ENCODE results near the gene MKI67. TPM values are rescaled to one million over a fixed set of nuclear protein-coding genes. Genes with fewer than 3 reads are reported as not detected.
A peak's percentile ranks its signal among the peaks of the same experiment; 100 is the strongest.

MKI67 gene
- total RNA-seq, 4 donors from 2014 or later: 5.6 to 13.0 (median 8.9) TPM

DNA sequence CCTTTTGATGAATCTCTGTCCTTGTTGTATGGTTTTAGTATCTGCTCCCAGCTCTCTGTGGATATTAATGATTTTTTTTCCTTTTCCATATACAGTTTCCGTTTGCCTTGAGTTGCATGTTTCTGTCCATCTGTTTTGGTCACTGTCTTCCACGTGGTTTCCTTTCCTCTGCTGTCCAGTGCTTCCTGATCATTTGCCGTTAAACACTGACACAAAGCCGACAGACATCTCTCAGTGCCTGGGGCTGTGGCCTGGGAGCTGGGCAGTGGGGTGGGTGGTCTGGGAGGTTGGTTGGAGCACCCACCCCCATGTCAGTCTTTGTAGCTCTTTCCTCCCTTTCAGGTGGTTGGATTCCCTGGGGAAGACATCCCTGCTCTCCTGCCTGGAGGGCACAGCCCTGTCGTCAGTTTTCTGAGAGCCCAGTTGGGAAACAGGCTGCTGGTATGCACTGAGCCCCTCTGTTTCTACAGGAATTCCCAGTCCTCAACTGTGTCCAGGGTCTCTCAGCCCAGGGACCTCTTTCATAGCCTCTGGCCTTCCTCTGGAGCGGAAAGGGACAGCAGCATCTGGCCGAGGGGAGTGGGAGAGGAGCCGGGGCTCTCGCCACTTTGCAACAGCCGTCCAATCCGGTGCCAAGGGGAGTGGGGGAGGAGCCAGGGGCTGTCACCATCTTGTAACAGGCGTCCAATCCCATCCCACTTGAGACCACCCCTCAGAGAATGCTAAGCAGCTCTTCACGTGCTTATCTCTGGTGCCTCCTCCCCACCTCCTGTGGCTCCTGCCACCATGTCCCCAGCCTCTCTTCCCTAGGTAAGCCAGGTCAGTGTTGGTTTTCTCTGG, 26.7 kb upstream of the MKI67 start:
- Histone ChIP-seq H3K36me3 (no peaks in the 10 kb centered on the region), H3K9me3 (no peaks in the 10 kb centered on the region), H3K27ac (no peak overlapping the region), H3K27me3 (peaks cover 41% of the 10 kb centered on the region), H3K4me3 (no peak overlapping the region), H3K4me1 (peaks cover 13% of the 10 kb centered on the region)
- 46% methylated on average over 6 of the region's 13 CpGs for WGBS
- DNase-seq (ENCODE audit: low spot score in 2 of 2): peak in 1 of 2 donors; percentile 76
- TF ChIP-seq POLR2A (IDR thresholded peaks at IDR 0.05) (no peak), EP300 (IDR thresholded peaks at IDR 0.05) (no peak), POLR2AphosphoS5 (IDR thresholded peaks at IDR 0.05) (no peak)
- TF ChIP-seq, protein P1, sequence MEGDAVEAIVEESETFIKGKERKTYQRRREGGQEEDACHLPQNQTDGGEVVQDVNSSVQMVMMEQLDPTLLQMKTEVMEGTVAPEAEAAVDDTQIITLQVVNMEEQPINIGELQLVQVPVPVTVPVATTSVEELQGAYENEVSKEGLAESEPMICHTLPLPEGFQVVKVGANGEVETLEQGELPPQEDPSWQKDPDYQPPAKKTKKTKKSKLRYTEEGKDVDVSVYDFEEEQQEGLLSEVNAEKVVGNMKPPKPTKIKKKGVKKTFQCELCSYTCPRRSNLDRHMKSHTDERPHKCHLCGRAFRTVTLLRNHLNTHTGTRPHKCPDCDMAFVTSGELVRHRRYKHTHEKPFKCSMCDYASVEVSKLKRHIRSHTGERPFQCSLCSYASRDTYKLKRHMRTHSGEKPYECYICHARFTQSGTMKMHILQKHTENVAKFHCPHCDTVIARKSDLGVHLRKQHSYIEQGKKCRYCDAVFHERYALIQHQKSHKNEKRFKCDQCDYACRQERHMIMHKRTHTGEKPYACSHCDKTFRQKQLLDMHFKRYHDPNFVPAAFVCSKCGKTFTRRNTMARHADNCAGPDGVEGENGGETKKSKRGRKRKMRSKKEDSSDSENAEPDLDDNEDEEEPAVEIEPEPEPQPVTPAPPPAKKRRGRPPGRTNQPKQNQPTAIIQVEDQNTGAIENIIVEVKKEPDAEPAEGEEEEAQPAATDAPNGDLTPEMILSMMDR (IDR thresholded peaks at IDR 0.05): no peak

- Histone ChIP-seq H3K27me3 (peaks cover 40% of the 10 kb centered on the region), H3K4me1 (peaks cover 17% of the 10 kb centered on the region), H3K9me3 (no peaks in the 10 kb centered on the region), H3K27ac (no peak overlapping the region), H3K4me3 (no peak overlapping the region), H3K36me3 (no peaks in the 10 kb centered on the region)
- TF ChIP-seq POLR2AphosphoS5 (IDR thresholded peaks at IDR 0.05) (no peak), POLR2A (IDR thresholded peaks at IDR 0.05) (no peak), EP300 (IDR thresholded peaks at IDR 0.05) (no peak)
- TF ChIP-seq, protein P1 (IDR thresholded peaks at IDR 0.05): no peak
- 90% methylated on average over 8 of the region's 8 CpGs for WGBS
- DNase-seq (ENCODE audit: low spot score in 2 of 2): peak in 1 of 2 donors; percentile 74
Observed at GRCh38 chr10:128151031-128151430, 24.8 kb upstream of the MKI67 start.

DNA sequence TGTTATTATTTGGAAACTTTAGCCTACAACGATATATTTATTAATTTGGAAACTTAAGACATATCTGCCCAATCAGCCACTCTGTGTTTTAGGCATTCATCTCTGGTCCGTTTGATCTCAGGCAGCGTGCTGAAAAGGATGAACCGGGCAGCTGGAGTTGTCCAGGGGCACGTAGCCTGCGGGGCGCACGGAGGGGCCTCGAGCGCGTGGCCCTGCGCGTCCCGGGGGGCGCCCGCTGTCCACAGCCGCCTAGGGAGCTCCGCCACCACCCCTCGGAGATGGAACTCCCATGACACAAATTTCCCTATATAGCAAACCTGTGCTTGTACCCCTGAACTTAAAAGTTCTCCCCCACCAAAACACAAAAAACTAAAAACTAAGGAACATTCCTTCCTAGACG, 24.3 kb upstream of the MKI67 start:
- peak overlapping the region; percentile 49 for H3K4me3 ChIP-seq
- peaks cover 17% of the 10 kb centered on the region for H3K4me1 ChIP-seq
- WGBS: 70% methylated on average over 20 of the region's 20 CpGs

GRCh38 chr10:128150045-128150493, 23.8 kb upstream of the MKI67 start:
- no peak overlapping the region for H3K27ac ChIP-seq
- DNase-seq (ENCODE audit: low spot score in 2 of 2): peak in 1 of 2 donors; percentile 76
- H3K27me3 ChIP-seq: peaks cover 39% of the 10 kb centered on the region
- peak overlapping the region; percentile 49 for H3K4me3 ChIP-seq
- peaks cover 17% of the 10 kb centered on the region for H3K4me1 ChIP-seq
- WGBS: 2% methylated on average over 25 of the region's 53 CpGs
- H3K36me3 ChIP-seq: no peaks in the 10 kb centered on the region
- TF ChIP-seq POLR2AphosphoS5 (IDR thresholded peaks at IDR 0.05): no peak
- TF ChIP-seq, protein P1 (IDR thresholded peaks at IDR 0.05): peak; percentile 55 to 96
- no peaks in the 10 kb centered on the region for H3K9me3 ChIP-seq

More for the DNA sequence above, 24.3 kb upstream of the MKI67 start:
- H3K27me3 ChIP-seq: peaks cover 38% of the 10 kb centered on the region
- H3K27ac ChIP-seq: no peak overlapping the region
- no peaks in the 10 kb centered on the region for H3K36me3 ChIP-seq
- no peak for TF ChIP-seq POLR2AphosphoS5 (IDR thresholded peaks at IDR 0.05)
- peak in 1 of 2 donors; percentile 32 for DNase-seq (ENCODE audit: low spot score in 2 of 2)
- H3K9me3 ChIP-seq: no peaks in the 10 kb centered on the region

GRCh38 chr10:128149267-128150014, 23.2 kb upstream of the MKI67 start:
- Histone ChIP-seq H3K4me3 (peak overlapping the region; percentile 49), H3K4me1 (peaks cover 17% of the 10 kb centered on the region), H3K36me3 (no peaks in the 10 kb centered on the region), H3K27me3 (peaks cover 35% of the 10 kb centered on the region), H3K9me3 (no peaks in the 10 kb centered on the region), H3K27ac (no peak overlapping the region)
- peak in 1 of 2 donors; percentile 72 for DNase-seq (ENCODE audit: low spot score in 2 of 2)
- TF ChIP-seq POLR2AphosphoS5 (IDR thresholded peaks at IDR 0.05) (no peak), EP300 (IDR thresholded peaks at IDR 0.05) (no peak), POLR2A (IDR thresholded peaks at IDR 0.05) (no peak)
- TF ChIP-seq, protein P1 (IDR thresholded peaks at IDR 0.05): no peak
- 29% methylated on average over 21 of the region's 61 CpGs for WGBS
